ENCODE measurements around the gene ALOX12.

Gene ALOX12

DNA sequence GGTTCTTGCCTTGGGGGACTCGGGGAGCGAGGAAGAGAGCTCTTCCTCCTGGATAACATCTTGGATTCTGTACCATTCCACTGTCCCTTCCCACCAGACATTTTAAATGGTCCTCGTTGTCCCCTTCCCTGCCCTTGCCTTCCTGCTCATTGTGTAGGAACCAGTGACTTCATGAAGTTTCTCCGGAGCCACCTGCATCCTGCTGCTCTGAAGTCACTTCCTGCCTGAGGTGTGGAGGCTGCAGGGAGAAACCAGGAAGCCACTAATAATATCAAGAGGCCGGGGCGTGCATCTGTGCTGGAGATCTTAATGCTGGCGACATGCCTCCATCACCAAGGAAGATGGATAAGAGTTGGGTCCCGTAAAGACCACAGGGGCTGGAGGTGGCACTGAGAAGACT lies 33.8 kb downstream of the ALOX12 start:
- Histone ChIP-seq H3K27me3 (ENCODE audit: control insufficient read depth, insufficient read depth, low read length, poor library complexity, severe bottlenecking) (peaks cover 2% of the 10 kb centered on the region), H3K4me3 (ENCODE audit: insufficient read depth, low read depth, low read length) (no peak overlapping the region), H3K4me1 (ENCODE audit: control insufficient read depth, insufficient read depth, low read length) (no peaks in the 10 kb centered on the region), H3K36me3 (ENCODE audit: control insufficient read depth, insufficient read depth, low read length) (no peaks in the 10 kb centered on the region), H3K9me3 (ENCODE audit: control insufficient read depth, low read length) (no peaks in the 10 kb centered on the region), H3K27ac (ENCODE audit: insufficient read depth, low read depth, low read length, poor library complexity, severe bottlenecking) (no peak overlapping the region)
- 89 to 92% methylated on average over 8 of the region's 8 CpGs for WGBS, 2 experiments

- Histone ChIP-seq H3K9me3 (ENCODE audit: control insufficient read depth, low read length) (no peaks in the 10 kb centered on the region), H3K27me3 (ENCODE audit: control insufficient read depth, insufficient read depth, low read length, poor library complexity, severe bottlenecking) (peaks cover 12% of the 10 kb centered on the region), H3K4me3 (ENCODE audit: insufficient read depth, low read depth, low read length) (peak overlapping the region; percentile 62), H3K27ac (ENCODE audit: insufficient read depth, low read depth, low read length, poor library complexity, severe bottlenecking) (no peak overlapping the region), H3K4me1 (ENCODE audit: control insufficient read depth, insufficient read depth, low read length) (peaks cover 8% of the 10 kb centered on the region), H3K36me3 (ENCODE audit: control insufficient read depth, insufficient read depth, low read length) (no peaks in the 10 kb centered on the region)
- 33 to 35% methylated on average over 7 of the region's 7 CpGs for WGBS, 2 experiments
Observed at GRCh38 chr17:7034955-7035590, 39.2 kb downstream of the ALOX12 start.

- Histone ChIP-seq H3K27me3 (ENCODE audit: control insufficient read depth, insufficient read depth, low read length, poor library complexity, severe bottlenecking) (peaks cover 12% of the 10 kb centered on the region), H3K36me3 (ENCODE audit: control insufficient read depth, insufficient read depth, low read length) (no peaks in the 10 kb centered on the region), H3K27ac (ENCODE audit: insufficient read depth, low read depth, low read length, poor library complexity, severe bottlenecking) (no peak within 1 kb of the TSS), H3K4me1 (ENCODE audit: control insufficient read depth, insufficient read depth, low read length) (peaks cover 8% of the 10 kb centered on the region), H3K9me3 (ENCODE audit: control insufficient read depth, low read length) (no peaks in the 10 kb centered on the region), H3K4me3 (ENCODE audit: insufficient read depth, low read depth, low read length) (peak within 1 kb of the TSS; percentile 62)
- WGBS, 2 experiments = 2% methylated on average over 52 of the region's 52 CpGs
Observed at GRCh38 chr17:7035591-7036368, 39.9 kb downstream of the ALOX12 start, which contains the start of gene SLC16A13. Gene SLC16A13 (plus strand): TSS chr17:7036015. CDS start chr17:7036383, 368 bp downstream.

DNA sequence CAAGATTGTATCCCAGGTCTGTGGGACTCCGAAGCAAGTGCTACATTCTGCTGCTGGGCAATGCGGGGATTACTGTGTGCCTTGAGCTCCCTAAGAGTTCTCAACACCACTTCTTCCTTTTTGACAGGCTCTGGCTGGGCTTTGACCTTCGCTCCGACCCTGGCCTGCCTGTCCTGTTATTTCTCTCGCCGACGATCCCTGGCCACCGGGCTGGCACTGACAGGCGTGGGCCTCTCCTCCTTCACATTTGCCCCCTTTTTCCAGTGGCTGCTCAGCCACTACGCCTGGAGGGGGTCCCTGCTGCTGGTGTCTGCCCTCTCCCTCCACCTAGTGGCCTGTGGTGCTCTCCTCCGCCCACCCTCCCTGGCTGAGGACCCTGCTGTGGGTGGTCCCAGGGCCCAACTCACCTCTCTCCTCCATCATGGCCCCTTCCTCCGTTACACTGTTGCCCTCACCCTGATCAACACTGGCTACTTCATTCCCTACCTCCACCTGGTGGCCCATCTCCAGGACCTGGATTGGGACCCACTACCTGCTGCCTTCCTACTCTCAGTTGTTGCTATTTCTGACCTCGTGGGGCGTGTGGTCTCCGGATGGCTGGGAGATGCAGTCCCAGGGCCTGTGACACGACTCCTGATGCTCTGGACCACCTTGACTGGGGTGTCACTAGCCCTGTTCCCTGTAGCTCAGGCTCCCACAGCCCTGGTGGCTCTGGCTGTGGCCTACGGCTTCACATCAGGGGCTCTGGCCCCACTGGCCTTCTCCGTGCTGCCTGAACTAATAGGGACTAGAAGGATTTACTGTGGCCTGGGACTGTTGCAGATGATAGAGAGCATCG lies 42.4 kb downstream of the ALOX12 start:
- H3K9me3 ChIP-seq (ENCODE audit: control insufficient read depth, low read length) = no peaks in the 10 kb centered on the region
- no peak overlapping the region for H3K27ac ChIP-seq (ENCODE audit: insufficient read depth, low read depth, low read length, poor library complexity, severe bottlenecking)
- peaks cover 24% of the 10 kb centered on the region for H3K4me1 ChIP-seq (ENCODE audit: control insufficient read depth, insufficient read depth, low read length)
- no peaks in the 10 kb centered on the region for H3K36me3 ChIP-seq (ENCODE audit: control insufficient read depth, insufficient read depth, low read length)
- WGBS, 2 experiments = 83 to 84% methylated on average over 19 of the region's 19 CpGs
- no peak overlapping the region for H3K4me3 ChIP-seq (ENCODE audit: insufficient read depth, low read depth, low read length)
- H3K27me3 ChIP-seq (ENCODE audit: control insufficient read depth, insufficient read depth, low read length, poor library complexity, severe bottlenecking) = peaks cover 35% of the 10 kb centered on the region

DNA sequence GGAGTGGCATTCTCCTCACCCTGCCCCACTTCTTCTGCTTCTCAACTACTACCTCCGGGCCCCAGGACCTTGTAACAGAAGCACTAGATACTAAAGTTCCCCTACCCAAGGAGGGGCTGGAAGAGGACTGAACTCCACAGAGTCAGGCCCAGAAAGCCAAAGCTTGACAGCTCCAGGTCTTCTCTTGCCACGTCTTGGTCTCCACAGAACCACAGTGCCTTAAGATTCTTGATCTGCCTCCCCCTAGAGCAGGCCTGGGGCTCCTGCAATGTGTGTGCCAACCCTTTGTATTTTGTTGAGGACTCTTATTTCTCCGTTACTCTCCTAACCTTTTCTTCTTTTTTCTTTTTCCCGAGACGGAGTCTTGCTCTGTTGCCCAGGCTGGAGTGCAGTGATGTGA lies 44.0 kb downstream of the ALOX12 start:
- Histone ChIP-seq H3K27ac (ENCODE audit: insufficient read depth, low read depth, low read length, poor library complexity, severe bottlenecking) (no peak overlapping the region), H3K9me3 (ENCODE audit: control insufficient read depth, low read length) (no peaks in the 10 kb centered on the region), H3K27me3 (ENCODE audit: control insufficient read depth, insufficient read depth, low read length, poor library complexity, severe bottlenecking) (peaks cover 50% of the 10 kb centered on the region), H3K36me3 (ENCODE audit: control insufficient read depth, insufficient read depth, low read length) (no peaks in the 10 kb centered on the region), H3K4me3 (ENCODE audit: insufficient read depth, low read depth, low read length) (no peak overlapping the region), H3K4me1 (ENCODE audit: control insufficient read depth, insufficient read depth, low read length) (peaks cover 32% of the 10 kb centered on the region)
- 89 to 92% methylated on average over 5 of the region's 5 CpGs for WGBS, 2 experiments

GRCh38 chr17:7041607-7042500 lies 46.0 kb downstream of the ALOX12 start:
- H3K27ac ChIP-seq (ENCODE audit: insufficient read depth, low read depth, low read length, poor library complexity, severe bottlenecking) = no peak overlapping the region
- no peaks in the 10 kb centered on the region for H3K9me3 ChIP-seq (ENCODE audit: control insufficient read depth, low read length)
- peaks cover 62% of the 10 kb centered on the region for H3K27me3 ChIP-seq (ENCODE audit: control insufficient read depth, insufficient read depth, low read length, poor library complexity, severe bottlenecking)
- H3K36me3 ChIP-seq (ENCODE audit: control insufficient read depth, insufficient read depth, low read length) = no peaks in the 10 kb centered on the region
- WGBS, 2 experiments = 10 to 13% methylated on average over 43 of the region's 43 CpGs
- peaks cover 36% of the 10 kb centered on the region for H3K4me1 ChIP-seq (ENCODE audit: control insufficient read depth, insufficient read depth, low read length)
- no peak overlapping the region for H3K4me3 ChIP-seq (ENCODE audit: insufficient read depth, low read depth, low read length)

GRCh38 chr17:7042501-7043181 lies 46.8 kb downstream of the ALOX12 start:
- no peaks in the 10 kb centered on the region for H3K36me3 ChIP-seq (ENCODE audit: control insufficient read depth, insufficient read depth, low read length)
- no peaks in the 10 kb centered on the region for H3K9me3 ChIP-seq (ENCODE audit: control insufficient read depth, low read length)
- peaks cover 36% of the 10 kb centered on the region for H3K4me1 ChIP-seq (ENCODE audit: control insufficient read depth, insufficient read depth, low read length)
- H3K4me3 ChIP-seq (ENCODE audit: insufficient read depth, low read depth, low read length) = peak overlapping the region; percentile 5
- peaks cover 61% of the 10 kb centered on the region for H3K27me3 ChIP-seq (ENCODE audit: control insufficient read depth, insufficient read depth, low read length, poor library complexity, severe bottlenecking)
- WGBS, 2 experiments = 3 to 4% methylated on average over 53 of the region's 53 CpGs
- no peak overlapping the region for H3K27ac ChIP-seq (ENCODE audit: insufficient read depth, low read depth, low read length, poor library complexity, severe bottlenecking)

GRCh38 chr17:7043182-7043496 lies 47.3 kb downstream of the ALOX12 start:
- peak overlapping the region; percentile 23 for H3K4me3 ChIP-seq (ENCODE audit: insufficient read depth, low read depth, low read length)
- H3K4me1 ChIP-seq (ENCODE audit: control insufficient read depth, insufficient read depth, low read length) = peaks cover 33% of the 10 kb centered on the region
- no peaks in the 10 kb centered on the region for H3K9me3 ChIP-seq (ENCODE audit: control insufficient read depth, low read length)
- peaks cover 61% of the 10 kb centered on the region for H3K27me3 ChIP-seq (ENCODE audit: control insufficient read depth, insufficient read depth, low read length, poor library complexity, severe bottlenecking)
- H3K36me3 ChIP-seq (ENCODE audit: control insufficient read depth, insufficient read depth, low read length) = no peaks in the 10 kb centered on the region
- no peak overlapping the region for H3K27ac ChIP-seq (ENCODE audit: insufficient read depth, low read depth, low read length, poor library complexity, severe bottlenecking)
- 6% methylated on average over 21 of the region's 21 CpGs for WGBS, 2 experiments

DNA sequence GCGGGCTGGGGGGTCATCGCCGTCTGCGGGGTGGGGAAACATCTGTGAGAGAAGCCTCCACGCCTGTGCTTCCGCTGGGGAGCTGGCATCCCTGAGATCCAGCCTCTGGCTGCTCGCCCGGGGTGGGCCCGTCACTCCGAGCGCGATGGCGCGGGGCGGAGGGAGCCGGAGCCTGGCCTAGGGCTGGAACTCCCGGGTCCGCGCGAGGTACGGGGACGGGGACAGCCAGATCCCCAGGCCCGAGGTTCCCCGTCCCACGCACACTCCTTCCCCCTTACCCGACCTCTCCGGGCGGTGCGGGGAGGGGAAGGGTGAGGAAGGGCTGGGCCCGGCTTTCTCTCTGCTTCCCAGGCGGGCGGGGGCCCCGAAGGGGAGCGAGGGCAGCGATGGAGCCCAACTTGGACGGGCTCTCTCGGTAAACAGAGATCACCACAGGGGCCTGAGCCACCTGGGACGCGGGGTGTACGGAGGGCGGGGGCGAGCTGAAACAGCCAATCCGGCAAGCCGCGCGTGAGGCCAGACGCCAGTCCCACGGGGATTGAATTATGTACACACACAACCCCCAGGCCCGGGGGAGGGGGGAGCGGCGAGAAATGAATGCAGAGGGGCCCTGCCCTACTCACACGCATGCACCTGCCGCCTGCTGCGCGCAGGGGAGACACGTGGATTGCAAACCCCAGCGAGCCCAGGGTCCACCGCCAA lies 47.8 kb downstream of the ALOX12 start, which contains the start of gene SLC16A11:
SLC16A11 (minus strand) TSS at position 596 of the 702 bp plus-strand sequence; CDS start at position 17, 579 bp downstream.
- Histone ChIP-seq H3K4me1 (ENCODE audit: control insufficient read depth, insufficient read depth, low read length) (peaks cover 32% of the 10 kb centered on the region), H3K27ac (ENCODE audit: insufficient read depth, low read depth, low read length, poor library complexity, severe bottlenecking) (no peak within 1 kb of the TSS), H3K27me3 (ENCODE audit: control insufficient read depth, insufficient read depth, low read length, poor library complexity, severe bottlenecking) (peaks cover 61% of the 10 kb centered on the region), H3K36me3 (ENCODE audit: control insufficient read depth, insufficient read depth, low read length) (no peaks in the 10 kb centered on the region), H3K4me3 (ENCODE audit: insufficient read depth, low read depth, low read length) (peak within 1 kb of the TSS; percentile 23), H3K9me3 (ENCODE audit: control insufficient read depth, low read length) (no peaks in the 10 kb centered on the region)
- WGBS, 2 experiments = 2 to 3% methylated on average over 58 of the region's 58 CpGs

Measured in ectodermal cell (in vitro differentiated cells).